ENCODE data around the gene CWH43. TPM values are rescaled to one million over a fixed set of nuclear protein-coding genes. Genes with fewer than 3 reads are reported as not detected.
A peak's percentile ranks its signal among the peaks of the same experiment; 100 is the strongest.
"Not testable (repeated sequence)": the region's sequence is repeated elsewhere in the genome, so short reads cannot be mapped to it uniquely, and the experiment has no call there.

Gene CWH43
- polyA plus RNA-seq, 2 of the 4 experiments (the other 2 are of a cell fraction) = not detected

GRCh38 chr4:49110579-49110978 is 124.5 kb downstream of the CWH43 start:
- H3K4me3 ChIP-seq; FAIRE-seq; H3K4me1 ChIP-seq; CTCF ChIA-PET; H3K27ac ChIP-seq; POLR2A ChIA-PET; DNase-seq (ENCODE audit: low read depth in 1 of 2, low spot score in 1 of 2); H3K4me2 ChIP-seq: not testable (repeated sequence)
- 4% methylated on average over 5 of the region's 5 CpGs for WGBS (ENCODE audit: missing lambda C conversion rate)
- peak; percentile 49 to 77; a peak in 5 of 6 replicates for ATAC-seq
- peaks cover 26% of the 10 kb centered on the region; the same call in 2 of the 3 replicates for H3K9me3 ChIP-seq

Small RNA genes within 50 kb of the gene (small RNA-seq; reads per million reads assigned to genes)
- 0 reads per million in 6 experiments for gene AC020593.1

Other genes with a start within 250 kb of the CWH43 start
- 18.6 and 21.1 TPM in 2 replicates for gene FRYL, start 206.0 kb upstream of the CWH43 start, polyA plus RNA-seq (2011; rRNA removed)
- gene FRYL, start 206.0 kb upstream of the CWH43 start, polyA plus RNA-seq (2017; fragmentation: RNase III; extraction: RNeasy Plus Mini Kit Qiagen cat#74134 plus additional on column Dnase treatment) = 6.4 to 7.1 TPM (median 7.0 TPM) in 3 replicates
- 155 and 210 TPM in 2 replicates for gene OCIAD1, start 155.2 kb upstream of the CWH43 start, polyA plus RNA-seq (2011; rRNA removed)
- 143 to 163 TPM (median 156 TPM) in 3 replicates for gene OCIAD1, start 155.2 kb upstream of the CWH43 start, polyA plus RNA-seq (2017; fragmentation: RNase III; extraction: RNeasy Plus Mini Kit Qiagen cat#74134 plus additional on column Dnase treatment)
- 119 and 141 TPM in 2 replicates for gene OCIAD2, start 79.5 kb upstream of the CWH43 start, polyA plus RNA-seq (2011; rRNA removed)
- gene OCIAD2, start 79.5 kb upstream of the CWH43 start, polyA plus RNA-seq (2017; fragmentation: RNase III; extraction: RNeasy Plus Mini Kit Qiagen cat#74134 plus additional on column Dnase treatment) = 168 to 174 TPM (median 170 TPM) in 3 replicates

All from A549 (cell line).